Ovary (tissue), 9 donors: ENCODE data around the gene TCTA. TPM values are rescaled to one million over a fixed set of nuclear protein-coding genes. Genes with fewer than 3 reads are reported as not detected.

ENCODE experiments used
- DNase-seq, 5 donors: peaks; one replicate each; pipeline ENCODE4 v3.0.0-alpha.2; 2019 to 2020
- H3K27ac ChIP-seq, 2 donors: fragments of 200-600 bp; one replicate each; pipeline versions ENCODE4 v1.5.1 to v1.8.0; 2019 to 2022
- H3K27me3 ChIP-seq: fragments of 200-600 bp; one replicate; pipeline ENCODE4 v1.8.0; 2022
- H3K36me3 ChIP-seq: fragments of 200-600 bp; sonication (generic); one replicate; pipeline ENCODE4 v1.5.1; 2019
- H3K4me1 ChIP-seq: one replicate; pipeline ENCODE4 v1.8.1; 2013; ENCODE audit warnings: mild to moderate bottlenecking, moderate library complexity; ENCODE audit not compliant: insufficient read depth
- H3K4me3 ChIP-seq: fragments of 200-600 bp; sonication (generic); one replicate; pipeline ENCODE4 v1.5.1; 2017
- H3K9me3 ChIP-seq, 2 donors: fragments of 200-600 bp in 1 of 2; sonication (generic) in 1 of 2; one replicate each; pipeline versions ENCODE4 v1.5.1 to v1.8.1; 2013 to 2019; ENCODE audit warnings: mild to moderate bottlenecking in 1 of 2, moderate library complexity in 1 of 2
- CTCF ChIP-seq, 3 donors: fragments of 450-650 bp in 2 of 3; fragments of 200-600 bp in 1 of 3; IDR thresholded peaks; one replicate each; pipeline versions ENCODE4 v1.5.1 to v1.8.0; 2016 to 2022; ENCODE audit warnings: antibody characterized with exemption in 3 of 3, mild to moderate bottlenecking in 1 of 3
- EP300 ChIP-seq: sonication (generic); formaldehyde crosslinking; IDR thresholded peaks from one replicate; pipeline ENCODE4 v1.6.1; 2017; ENCODE audit warnings: antibody characterized with exemption
- POLR2A ChIP-seq: fragments of 450-650 bp; IDR thresholded peaks from one replicate; pipeline ENCODE4 v1.6.1; 2017; ENCODE audit warnings: antibody characterized with exemption, mild to moderate bottlenecking, moderate library complexity
- WGBS, 3 donors: extraction: QIAGEN DNeasy Blood & Tissue Kit in 1 of 3; methylation state at CpG; one replicate each; pipeline versions ENCODE4 v1.1.5 to v1.1.7; 2013 to 2017; 5-methylcytosine and 5-hydroxymethylcytosine counted together
- intact Hi-C, 4 donors: fragments of 100-400 bp; cut with DNase I; formaldehyde crosslinking; loops; one replicate each; pipeline versions ENCODE4 v1.11.0 to v1.15.1; 2022 to 2023
- polyA plus RNA-seq, 2 donors: library from polyadenylated mRNA; stranded (reverse); fragments of 200-250 nt in 1 of 2; fragments of 350-450 nt in 1 of 2; fragmentation: Illumina TruSeq in 1 of 2; extraction: RNeasy Lipid Tissue Mini Kit (QIAGEN cat#74804) in 1 of 2; gene quantifications; one replicate each; pipeline ENCODE4 v1.2.3, GENCODE V29; 2013 to 2014
- total RNA-seq, 7 donors: library from RNA; depleted of rRNA in 2 of 7; stranded (reverse); fragments of >200 nt in 2 of 7; fragmentation: NEBNext Ultra II Directional in 3 of 7; extraction: Animal tissue kit (Norgen Biotek cat#: 25700) in 3 of 7; gene quantifications; one replicate each; pipeline versions ENCODE4 v1.1.0 to v1.2.4, GENCODE V29; 2016 to 2023
- donor health status: DM: no; HTN: no; CAD: no; lungs with moderate emphysema.
- donor health status: DM: no; HTN: no; CAD: no.
- donor health status: Bipolar disorder and iron deficiency.
- donor health status: DM: yes; HTN: yes; CAD: no.
- donor health status: DM: no; HTN: no; CAD: no.
- donor health status: DM: yes; HTN: yes; CAD: no.

The TCTA gene
- total and polyA plus RNA-seq, 9 donors, result 22.4 to 63.0 (median 29.6) TPM

DNA sequence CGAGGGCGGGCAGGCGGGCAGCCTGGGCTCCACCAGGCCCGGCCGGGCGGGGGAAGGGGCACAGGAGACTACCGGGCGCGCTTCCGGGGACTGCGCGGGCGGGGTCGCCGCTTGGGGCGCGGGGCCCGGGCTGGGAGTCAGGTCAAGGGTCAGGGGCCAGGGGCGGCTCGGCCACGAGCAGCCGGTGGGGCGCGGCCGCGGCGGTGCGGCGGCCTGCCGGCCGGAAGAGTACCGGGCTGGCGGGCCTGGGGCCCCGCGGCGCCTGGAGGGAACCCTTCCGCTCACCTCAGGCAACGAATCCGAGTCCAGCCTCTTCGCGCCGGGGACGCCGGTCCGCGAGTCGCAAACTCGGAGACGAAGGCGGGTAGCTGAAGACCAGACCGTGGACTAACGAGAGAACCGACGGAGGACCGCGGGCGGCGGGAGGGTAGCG, 672 bp upstream of the TCTA start:
- DNase-seq, result peak; percentile 57 to 80 (median 71)
- intact Hi-C loops, result loop anchor here in 1 of 4 donors (5.0 to 10.0 kb wide), 2 partner anchors 53 to 54 kb away; partner anchors contain the start of gene GPX1
- WGBS, 3 donors, result 0 to 1% (median 0%) methylated on average over 9 to 59 of the region's 59 CpGs

GRCh38 chr3:49412632-49413337, 562 bp downstream of the TCTA start:
- Histone ChIP-seq H3K4me3 (peak overlapping the region; percentile 84), H3K9me3 (no peaks in the 10 kb centered on the region), H3K27ac (peak overlapping the region in 1 of 2 donors; percentile 75), H3K27me3 (no peaks in the 10 kb centered on the region), H3K4me1 (peaks cover 9% of the 10 kb centered on the region), H3K36me3 (no peaks in the 10 kb centered on the region)
- WGBS, 3 donors, result 17 to 26% (median 19%) methylated on average over 15 to 16 of the region's 16 CpGs
- intact Hi-C loops, result loop anchor here in 1 of 4 donors (5.0 to 10.0 kb wide), 2 partner anchors 52 to 55 kb away; partner anchors contain the start of gene GPX1
- TF ChIP-seq CTCF (IDR thresholded peaks at IDR 0.05) (no peak), POLR2A (no peak), EP300 (no peak)
- no peak for DNase-seq

More for the DNA sequence above, 672 bp upstream of the TCTA start:
- Histone ChIP-seq H3K9me3 (no peaks in the 10 kb centered on the region), H3K4me3 (peak overlapping the region; percentile 76), H3K4me1 (peaks cover 13% of the 10 kb centered on the region), H3K27me3 (no peaks in the 10 kb centered on the region), H3K27ac (peak overlapping the region; percentile 91 to 98), H3K36me3 (no peaks in the 10 kb centered on the region)
- TF ChIP-seq EP300, result no peak
- peak in 1 of 3 donors; percentile 11 for TF ChIP-seq CTCF (IDR thresholded peaks at IDR 0.05)
- TF ChIP-seq POLR2A, result peak; percentile 8

DNA sequence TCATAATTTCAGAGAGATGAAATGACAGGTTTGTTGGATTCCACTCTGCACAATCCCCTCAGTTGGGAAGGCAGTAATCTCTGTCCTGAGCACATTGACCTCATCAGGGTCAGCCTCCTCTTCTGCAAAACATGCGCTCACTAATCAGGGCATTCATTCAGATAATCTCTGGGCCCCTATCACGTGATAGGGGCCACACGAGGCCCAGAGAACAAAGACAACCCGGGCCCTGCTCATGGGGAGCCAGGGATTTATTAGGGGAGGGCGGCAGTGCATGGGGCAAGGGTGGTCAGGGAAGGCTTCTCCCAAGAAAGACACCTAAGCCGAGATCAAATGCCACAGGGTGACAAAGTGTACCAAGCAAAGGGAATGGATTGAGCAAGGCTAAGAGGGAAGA, 1.1 kb downstream of the TCTA start:
- Histone ChIP-seq H3K4me3 (no peak overlapping the region), H3K9me3 (no peaks in the 10 kb centered on the region), H3K27me3 (no peaks in the 10 kb centered on the region), H3K36me3 (no peaks in the 10 kb centered on the region), H3K4me1 (peaks cover 9% of the 10 kb centered on the region), H3K27ac (peak overlapping the region in 1 of 2 donors; percentile 75)
- WGBS, 3 donors, result 70 to 86% (median 73%) methylated on average over 6 of the region's 6 CpGs
- DNase-seq, result no peak
- TF ChIP-seq CTCF (IDR thresholded peaks at IDR 0.05) (no peak), POLR2A (no peak), EP300 (no peak)
- intact Hi-C loops, result loop anchor here in 1 of 4 donors (5.0 to 10.0 kb wide), 2 partner anchors 51 to 56 kb away; partner anchors contain the start of gene GPX1

DNA sequence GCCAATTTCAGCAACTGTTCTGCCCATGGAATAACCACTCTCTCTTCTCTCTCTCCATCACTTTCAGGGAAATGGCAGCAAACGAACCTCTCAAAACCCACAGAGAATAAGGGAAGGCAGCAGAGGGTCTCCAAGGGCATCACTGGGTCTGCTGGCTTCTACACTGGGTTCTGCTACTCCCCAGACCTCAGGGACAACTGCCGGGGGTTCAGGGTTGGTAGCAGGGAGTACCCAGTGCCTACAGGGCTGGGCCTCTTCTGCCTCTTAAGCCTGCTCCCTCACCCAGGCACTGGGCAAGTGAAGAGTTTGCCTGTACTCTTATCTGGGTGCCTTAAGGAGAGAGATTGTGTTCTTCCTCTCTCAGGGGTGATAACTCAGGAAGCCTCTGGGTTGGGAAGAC, 2.5 kb downstream of the TCTA start:
- Histone ChIP-seq H3K27me3 (no peaks in the 10 kb centered on the region), H3K36me3 (no peaks in the 10 kb centered on the region), H3K27ac (no peak overlapping the region), H3K4me1 (peaks cover 6% of the 10 kb centered on the region), H3K9me3 (no peaks in the 10 kb centered on the region), H3K4me3 (no peak overlapping the region)
- no peak for TF ChIP-seq CTCF (IDR thresholded peaks at IDR 0.05)
- TF ChIP-seq EP300, result no peak
- TF ChIP-seq POLR2A, result no peak
- intact Hi-C loops, result loop anchor here in 1 of 4 donors (5.0 to 10.0 kb wide), 2 partner anchors 50 to 57 kb away; partner anchors contain the start of gene GPX1
- DNase-seq, result no peak
- WGBS, 3 donors, result 87 to 100% (median 97%) methylated on average over 2 of the region's 2 CpGs
